Thyroid gland (tissue), 4 donors: Measurements from ENCODE around the gene KANK3. TPM values are rescaled to one million over a fixed set of nuclear protein-coding genes. Genes with fewer than 3 reads are reported as not detected.
"Not testable (repeated sequence)": the region's sequence is repeated elsewhere in the genome, so short reads cannot be mapped to it uniquely, and the experiment has no call there.

Experiments
- DNase-seq, 2 donors: peaks; one replicate each; pipeline ENCODE4 v3.0.0-alpha.2; 2019
- H3K27ac ChIP-seq, 3 donors: fragments of 200-600 bp; sonication (generic); 1 replicate in 2 of 3; 2 replicates in 1 of 3; pipeline ENCODE4 v1.5.1; 2016 to 2019; ENCODE audit warnings: mild to moderate bottlenecking in 1 of 3, moderate library complexity in 1 of 3
- H3K27me3 ChIP-seq: fragments of 200-600 bp; sonication (generic); one replicate; pipeline ENCODE4 v1.5.1; 2019
- H3K36me3 ChIP-seq, 2 donors: fragments of 200-600 bp; sonication (generic); one replicate each; pipeline ENCODE4 v1.5.1; 2016 to 2019
- H3K4me1 ChIP-seq, 2 donors: fragments of 200-600 bp; sonication (generic); one replicate each; pipeline ENCODE4 v1.5.1; 2017 to 2019
- H3K4me3 ChIP-seq, 3 donors: fragments of 200-600 bp; sonication (generic); replicated peaks in 1 of 3; 1 replicate in 2 of 3; 2 replicates in 1 of 3; pipeline ENCODE4 v1.5.1; 2016; ENCODE audit warnings: mild to moderate bottlenecking in 1 of 3
- H3K9me3 ChIP-seq: fragments of 200-600 bp; sonication (generic); one replicate; pipeline ENCODE4 v1.5.1; 2017
- POLR2A ChIP-seq, 2 donors: fragments of 450-650 bp; IDR thresholded peaks; one replicate each; pipeline ENCODE4 v1.6.1; 2017; ENCODE audit warnings: antibody characterized with exemption in 2 of 2, mild to moderate bottlenecking in 2 of 2, moderate library complexity in 1 of 2
- WGBS, 2 donors: methylation state at CpG; one replicate each; pipeline ENCODE4 v1.1.5; 2017; 5-methylcytosine and 5-hydroxymethylcytosine counted together
- intact Hi-C: fragments of 100-400 bp; cut with DNase I; formaldehyde crosslinking; loops from one replicate; pipeline ENCODE4 v1.15.1; 2023
- microRNA-seq: library from miRNA; unstranded; fragments of <30 nt; microRNA quantifications from one replicate; pipeline ENCODE4, GENCODE V29; 2016
- small RNA-seq: library from RNA; depleted of rRNA; stranded (forward); fragments of <200 nt; gene quantifications from one replicate; pipeline ENCODE3, GENCODE V24; 2016
- total RNA-seq, 4 donors: library from RNA; depleted of rRNA; stranded (reverse); fragments of >200 nt; gene quantifications; one replicate each; pipeline ENCODE4 v1.2.3, GENCODE V29; 2016
- TF ChIP-seq, protein P1 (sequence below), 6 experiments: fragments of 200-600 bp in 3 of 6; fragments of 450-650 bp in 3 of 6; sonication (generic) in 3 of 6; IDR thresholded peaks; one replicate each; pipeline ENCODE4 v1.5.1; 2016 to 2019; ENCODE audit warnings: antibody characterized with exemption in 6 of 6, mild to moderate bottlenecking in 2 of 6, inconsistent platforms in 1 of 6, moderate library complexity in 1 of 6

KANK3 gene
- total RNA-seq, 4 donors from 2014 or later = 21.1 to 49.7 (median 30.5) TPM

DNA sequence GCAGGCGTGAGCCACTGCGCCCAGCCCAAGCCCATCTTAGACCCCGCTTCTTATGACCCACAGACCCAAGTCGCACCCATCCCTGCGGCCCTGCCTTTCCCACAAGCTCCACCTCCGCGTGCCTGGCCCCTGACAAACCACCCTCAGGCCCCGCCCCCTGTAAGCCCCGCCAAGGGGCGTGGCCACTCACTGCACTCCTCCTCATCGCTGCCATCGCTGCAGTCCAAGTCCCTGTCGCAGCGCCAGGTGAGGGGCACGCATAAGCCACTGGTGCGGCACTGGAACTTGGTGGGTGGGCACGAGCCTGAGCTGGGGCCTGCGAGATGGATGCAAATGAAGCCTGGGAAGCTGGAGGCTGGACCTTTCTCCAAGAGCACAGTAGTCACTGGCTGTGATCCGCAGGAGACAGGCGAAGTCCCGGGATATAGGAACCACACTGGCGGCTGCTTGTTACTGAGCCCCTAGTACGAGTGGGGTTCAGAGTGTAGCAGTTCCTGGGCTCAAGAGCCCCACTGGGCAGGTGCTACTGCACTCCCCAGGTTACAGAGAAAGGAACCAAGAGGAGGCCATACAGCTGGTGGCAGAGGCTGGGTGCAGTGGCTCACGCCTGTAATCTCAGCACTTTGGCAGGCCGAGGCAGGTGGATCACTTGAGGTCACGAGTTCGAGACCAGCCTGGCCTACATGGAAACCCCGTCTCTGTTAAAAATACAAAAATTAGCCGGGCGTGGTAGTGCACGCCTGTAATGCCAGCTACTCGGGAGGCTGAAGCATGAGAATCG is 38.0 kb downstream of the KANK3 start:
- H3K27me3 ChIP-seq = no peaks in the 10 kb centered on the region
- DNase-seq = no peak
- no peak overlapping the region for H3K4me3 ChIP-seq
- WGBS, 2 donors = 91 to 93% methylated on average over 29 of the region's 33 CpGs
- H3K9me3 ChIP-seq = no peaks in the 10 kb centered on the region
- peaks cover 17% of the 10 kb centered on the region in 2 donors for H3K4me1 ChIP-seq
- H3K36me3 ChIP-seq = no peaks in the 10 kb centered on the region
- intact Hi-C loops = no loop called here
- TF ChIP-seq, protein P1, sequence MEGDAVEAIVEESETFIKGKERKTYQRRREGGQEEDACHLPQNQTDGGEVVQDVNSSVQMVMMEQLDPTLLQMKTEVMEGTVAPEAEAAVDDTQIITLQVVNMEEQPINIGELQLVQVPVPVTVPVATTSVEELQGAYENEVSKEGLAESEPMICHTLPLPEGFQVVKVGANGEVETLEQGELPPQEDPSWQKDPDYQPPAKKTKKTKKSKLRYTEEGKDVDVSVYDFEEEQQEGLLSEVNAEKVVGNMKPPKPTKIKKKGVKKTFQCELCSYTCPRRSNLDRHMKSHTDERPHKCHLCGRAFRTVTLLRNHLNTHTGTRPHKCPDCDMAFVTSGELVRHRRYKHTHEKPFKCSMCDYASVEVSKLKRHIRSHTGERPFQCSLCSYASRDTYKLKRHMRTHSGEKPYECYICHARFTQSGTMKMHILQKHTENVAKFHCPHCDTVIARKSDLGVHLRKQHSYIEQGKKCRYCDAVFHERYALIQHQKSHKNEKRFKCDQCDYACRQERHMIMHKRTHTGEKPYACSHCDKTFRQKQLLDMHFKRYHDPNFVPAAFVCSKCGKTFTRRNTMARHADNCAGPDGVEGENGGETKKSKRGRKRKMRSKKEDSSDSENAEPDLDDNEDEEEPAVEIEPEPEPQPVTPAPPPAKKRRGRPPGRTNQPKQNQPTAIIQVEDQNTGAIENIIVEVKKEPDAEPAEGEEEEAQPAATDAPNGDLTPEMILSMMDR (IDR thresholded peaks at IDR 0.05) = no peak
- no peak for TF ChIP-seq POLR2A (IDR thresholded peaks at IDR 0.05)
- H3K27ac ChIP-seq = no peak overlapping the region

DNA sequence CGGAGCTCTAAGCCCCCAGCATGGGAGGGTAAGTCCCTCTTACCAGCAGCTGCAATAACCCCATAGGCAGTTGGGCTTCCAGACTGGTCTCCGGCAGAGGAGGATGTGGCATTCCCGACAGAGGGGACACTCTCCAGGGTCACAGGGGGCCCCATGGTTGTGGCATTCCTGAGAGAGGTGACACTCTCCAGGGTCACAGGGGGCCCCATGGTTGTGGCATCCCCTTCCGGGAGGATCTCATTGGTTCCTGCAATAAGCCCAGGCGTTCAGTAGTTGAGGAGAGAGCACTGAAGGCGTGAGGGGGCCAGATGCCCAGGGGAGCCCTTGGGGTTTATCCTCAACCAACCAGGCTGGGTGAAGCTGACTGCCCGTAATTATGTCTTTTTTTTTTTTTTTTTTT is 40.3 kb downstream of the KANK3 start:
- no peak for DNase-seq
- Histone ChIP-seq H3K36me3 (no peaks in the 10 kb centered on the region), H3K27me3 (no peaks in the 10 kb centered on the region), H3K27ac (no peak overlapping the region), H3K9me3 (no peaks in the 10 kb centered on the region), H3K4me3 (no peak overlapping the region), H3K4me1 (peaks cover 5 to 8% of the 10 kb centered on the region in 2 donors)
- WGBS, 2 donors = 75 to 80% methylated on average over 4 to 7 of the region's 7 CpGs
- intact Hi-C loops = no loop called here
- TF ChIP-seq POLR2A (IDR thresholded peaks at IDR 0.05) = no peak
- TF ChIP-seq, protein P1 (IDR thresholded peaks at IDR 0.05) = no peak

DNA sequence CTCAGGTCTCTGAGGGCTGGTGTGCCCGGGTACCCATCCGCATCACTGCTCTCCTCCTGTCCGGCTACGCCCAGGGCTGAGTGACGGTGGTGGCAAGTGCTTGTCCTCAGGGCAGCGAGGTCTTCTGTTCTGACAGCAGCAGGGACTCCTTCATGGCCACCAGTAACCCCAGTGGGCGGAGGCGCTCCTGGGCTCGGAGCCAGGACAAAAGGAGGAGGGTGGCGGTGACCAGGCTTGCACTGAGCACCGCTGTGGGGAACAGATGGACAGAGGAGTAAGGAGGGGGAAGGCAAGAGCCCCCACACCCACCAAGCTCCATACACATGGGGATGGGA is 40.7 kb downstream of the KANK3 start:
- DNase-seq = no peak

DNA sequence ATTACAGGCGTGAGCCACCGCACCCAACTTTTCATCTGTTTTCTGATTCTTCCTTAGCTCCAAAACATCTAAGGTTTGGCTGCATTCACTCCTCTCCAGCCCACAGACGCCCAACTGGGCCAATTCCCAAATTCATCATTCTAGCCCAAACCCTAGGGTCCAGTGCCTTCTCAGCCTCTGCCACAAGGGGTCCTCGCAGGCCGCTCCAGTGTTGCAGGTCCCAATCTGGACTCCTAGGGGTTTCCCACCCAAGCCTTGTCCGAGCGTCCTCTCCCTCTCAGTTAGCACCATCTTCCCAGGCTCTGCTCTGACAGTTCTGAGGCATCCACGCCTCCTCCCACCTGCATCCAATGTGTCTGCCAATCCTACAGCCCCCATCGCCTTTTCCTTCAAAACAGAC is 51.7 kb downstream of the KANK3 start:
- H3K27ac ChIP-seq, intact Hi-C loops, H3K36me3 ChIP-seq, H3K27me3 ChIP-seq, H3K4me3 ChIP-seq, H3K4me1 ChIP-seq, H3K9me3 ChIP-seq, DNase-seq: not testable (repeated sequence)
- no CpG with 5 or more reads among the region's 9 CpGs for WGBS, 2 donors

More for the DNA sequence above, 40.7 kb downstream of the KANK3 start:
- Histone ChIP-seq H3K27ac (no peak overlapping the region), H3K36me3 (no peaks in the 10 kb centered on the region), H3K9me3 (no peaks in the 10 kb centered on the region), H3K4me1 (peaks cover 1 to 4% of the 10 kb centered on the region in 2 donors), H3K27me3 (no peaks in the 10 kb centered on the region), H3K4me3 (no peak overlapping the region)
- 48% methylated on average over 7 to 11 of the region's 11 CpGs for WGBS, 2 donors
- intact Hi-C loops = no loop called here
- TF ChIP-seq, protein P1 (IDR thresholded peaks at IDR 0.05) = no peak
- TF ChIP-seq POLR2A (IDR thresholded peaks at IDR 0.05) = no peak

DNA sequence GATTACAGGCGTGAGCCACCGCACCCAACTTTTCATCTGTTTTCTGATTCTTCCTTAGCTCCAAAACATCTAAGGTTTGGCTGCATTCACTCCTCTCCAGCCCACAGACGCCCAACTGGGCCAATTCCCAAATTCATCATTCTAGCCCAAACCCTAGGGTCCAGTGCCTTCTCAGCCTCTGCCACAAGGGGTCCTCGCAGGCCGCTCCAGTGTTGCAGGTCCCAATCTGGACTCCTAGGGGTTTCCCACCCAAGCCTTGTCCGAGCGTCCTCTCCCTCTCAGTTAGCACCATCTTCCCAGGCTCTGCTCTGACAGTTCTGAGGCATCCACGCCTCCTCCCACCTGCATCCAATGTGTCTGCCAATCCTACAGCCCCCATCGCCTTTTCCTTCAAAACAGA is 66.6 kb downstream of the KANK3 start:
- H3K9me3 ChIP-seq, intact Hi-C loops, H3K4me1 ChIP-seq, H3K36me3 ChIP-seq, H3K27ac ChIP-seq, DNase-seq, H3K27me3 ChIP-seq, H3K4me3 ChIP-seq: not testable (repeated sequence)
- WGBS, 2 donors = no CpG with 5 or more reads among the region's 9 CpGs

Small RNAs within 50 kb of the gene (microRNA-seq; reads per million reads assigned to microRNA genes)
- 6.2 reads per million, percentile 14 among the genes with 10 or more reads in this experiment for gene MIR4999

Small RNAs within 50 kb of the gene (small RNA-seq; reads per million reads assigned to genes)
- not detected for gene MIR4999

Other genes with a start within 250 kb of the KANK3 start
- 1 to 10 TPM in 3 of 4 donors, under 1 TPM in 1; 0.13 to 8.7 (median 2.5) TPM for gene FBN3, start 193.7 kb downstream of the KANK3 start, total RNA-seq
- gene CERS4, start 133.9 kb downstream of the KANK3 start, total RNA-seq = 100 to 1,000 TPM; 123 to 175 (median 144) TPM
- gene CD320, start 34.9 kb downstream of the KANK3 start, total RNA-seq = 100 to 1,000 TPM in 1 of 4 donors, 10 to 100 TPM in 3; 20.8 to 114 (median 74.0) TPM
- 10 to 100 TPM in 2 of 4 donors, 1 to 10 TPM in 2; 3.8 to 39.7 (median 17.0) TPM for gene NDUFA7, start 21.9 kb downstream of the KANK3 start, total RNA-seq
- 100 to 1,000 TPM; 262 to 525 (median 420) TPM for gene RPS28, start 21.8 kb downstream of the KANK3 start, total RNA-seq
- 10 to 100 TPM; 19.9 to 99.8 (median 46.6) TPM for gene ANGPTL4, start 20.9 kb upstream of the KANK3 start, total RNA-seq
- gene RAB11B, start 47.1 kb upstream of the KANK3 start, total RNA-seq = 100 to 1,000 TPM in 2 of 4 donors, 10 to 100 TPM in 2; 91.2 to 137 (median 113) TPM
- 100 to 1,000 TPM; 168 to 245 (median 215) TPM for gene MARCHF2, start 70.0 kb upstream of the KANK3 start, total RNA-seq
- 100 to 1,000 TPM in 2 of 4 donors, 10 to 100 TPM in 2; 79.3 to 138 (median 97.2) TPM for gene HNRNPM, start 101.7 kb upstream of the KANK3 start, total RNA-seq
- 1 to 10 TPM in 1 of 4 donors, under 1 TPM in 2, not detected in 1; 0.58 to 2.0 (median 0.81) TPM for gene PRAM1, start 159.4 kb upstream of the KANK3 start, total RNA-seq
- 10 to 100 TPM in 3 of 4 donors, 1 to 10 TPM in 1; 9.1 to 44.3 (median 34.4) TPM for gene ZNF414, start 170.9 kb upstream of the KANK3 start, total RNA-seq
- 10 to 100 TPM in 1 of 4 donors, 1 to 10 TPM in 3; 5.1 to 21.5 (median 6.0) TPM for gene MYO1F, start 234.2 kb upstream of the KANK3 start, total RNA-seq